ENCODE results near the gene ABO.
"Not testable (repeated sequence)": the region's sequence is repeated elsewhere in the genome, so short reads cannot be mapped to it uniquely, and the experiment has no call there.

ABO gene

GRCh38 chr9:133261753-133262120, 13.3 kb downstream of the ABO start:
- no peak for DNase-seq

GRCh38 chr9:133261103-133261752, 13.8 kb downstream of the ABO start:
- no peak for DNase-seq

GRCh38 chr9:133260334-133261102, 14.5 kb downstream of the ABO start:
- no peak for DNase-seq

- no peak for DNase-seq
Measured at GRCh38 chr9:133258061-133259015, 16.7 kb downstream of the ABO start.

GRCh38 chr9:133257465-133257956, 17.5 kb downstream of the ABO start:
- DNase-seq, result no peak

- DNase-seq, result no peak
Measured at GRCh38 chr9:133256686-133257091, 18.3 kb downstream of the ABO start.

- DNase-seq, result no peak
Measured at GRCh38 chr9:133256136-133256461, 18.9 kb downstream of the ABO start.

- no peak for DNase-seq
Measured at GRCh38 chr9:133255371-133256135, 19.4 kb downstream of the ABO start.

- DNase-seq, result no peak
Measured at GRCh38 chr9:133254471-133254870, 20.5 kb downstream of the ABO start.

- no peak for DNase-seq
Measured at GRCh38 chr9:133253268-133253667, 21.7 kb downstream of the ABO start.

GRCh38 chr9:133252301-133253020, 22.5 kb downstream of the ABO start:
- DNase-seq, result no peak

- no peak for DNase-seq
Measured at GRCh38 chr9:133251773-133252172, 23.2 kb downstream of the ABO start.

GRCh38 chr9:133251221-133251620, 23.8 kb downstream of the ABO start:
- not testable (repeated sequence) for DNase-seq

GRCh38 chr9:133250741-133251170, 24.2 kb downstream of the ABO start:
- DNase-seq, result no peak

GRCh38 chr9:133249337-133249736, 25.7 kb downstream of the ABO start:
- DNase-seq, result no peak

GRCh38 chr9:133248726-133249295, 26.2 kb downstream of the ABO start:
- no peak for DNase-seq

GRCh38 chr9:133247632-133248031, 27.4 kb downstream of the ABO start:
- DNase-seq, result no peak

GRCh38 chr9:133246991-133247390, 28.0 kb downstream of the ABO start:
- DNase-seq, result no peak

GRCh38 chr9:133246562-133246961, 28.4 kb downstream of the ABO start:
- no peak for DNase-seq

GRCh38 chr9:133242991-133243390, 32.0 kb downstream of the ABO start:
- DNase-seq, result no peak

- no peak for DNase-seq
Measured at GRCh38 chr9:133242241-133242640, 32.8 kb downstream of the ABO start.
